ENCODE results near the gene PPP1R37. TPM values are rescaled to one million over a fixed set of nuclear protein-coding genes. Genes with fewer than 3 reads are reported as not detected.

The PPP1R37 gene
- total RNA-seq, 3 donors from 2014 or later (not counting 1 experiment from before 2014, with no cell fraction given) = 23.8 to 29.3 (median 25.0) TPM

DNA sequence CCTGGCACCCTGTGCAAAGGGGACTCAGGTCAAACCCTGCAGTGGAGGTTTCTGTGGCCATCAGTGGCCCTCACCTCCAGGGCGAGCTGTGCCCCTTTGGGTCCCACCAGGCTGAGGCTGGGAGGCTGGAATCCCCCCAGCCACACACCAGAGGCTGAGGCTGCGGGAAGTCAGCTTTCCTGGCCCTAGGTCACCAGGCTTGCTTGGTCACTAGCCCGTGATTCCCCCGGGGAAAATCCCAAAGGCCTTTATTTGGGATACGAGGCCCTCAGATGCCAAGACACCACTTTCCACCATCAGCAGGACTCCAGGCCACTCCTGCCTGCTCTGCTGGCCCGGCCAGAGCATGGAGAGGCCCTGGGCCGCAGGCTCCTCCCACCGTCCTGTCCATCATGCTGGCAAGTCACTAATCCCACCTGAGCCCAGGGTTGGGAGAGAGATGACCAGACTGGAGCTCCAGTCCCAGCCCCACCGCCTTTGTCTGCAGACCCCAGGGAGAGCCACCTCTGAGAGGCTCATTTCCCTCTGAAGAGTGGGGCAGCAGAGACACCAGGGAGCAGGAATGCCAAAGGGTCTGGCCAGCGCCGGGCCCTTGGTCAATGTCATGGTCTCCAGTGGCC is 63.1 kb downstream of the PPP1R37 start:
- DNase-seq (no peak), ATAC-seq (no peak)
- Mint-ChIP-seq H3K27me3 (ENCODE audit: low read depth in 2 of 2) (peaks cover 5 to 30% of the 10 kb centered on the region in 2 donors), H3K27ac (no peak overlapping the region), H3K9me3 (no peaks in the 10 kb centered on the region), H3K4me1 (peaks cover 14 to 24% of the 10 kb centered on the region in 2 donors), H3K4me3 (no peak overlapping the region), H3K36me3 (no peaks in the 10 kb centered on the region)
- peaks cover 30% of the 10 kb centered on the region for H3K4me1 ChIP-seq (ENCODE audit: control insufficient read depth, insufficient read depth, low read length)
- TF ChIP-seq, protein P1, sequence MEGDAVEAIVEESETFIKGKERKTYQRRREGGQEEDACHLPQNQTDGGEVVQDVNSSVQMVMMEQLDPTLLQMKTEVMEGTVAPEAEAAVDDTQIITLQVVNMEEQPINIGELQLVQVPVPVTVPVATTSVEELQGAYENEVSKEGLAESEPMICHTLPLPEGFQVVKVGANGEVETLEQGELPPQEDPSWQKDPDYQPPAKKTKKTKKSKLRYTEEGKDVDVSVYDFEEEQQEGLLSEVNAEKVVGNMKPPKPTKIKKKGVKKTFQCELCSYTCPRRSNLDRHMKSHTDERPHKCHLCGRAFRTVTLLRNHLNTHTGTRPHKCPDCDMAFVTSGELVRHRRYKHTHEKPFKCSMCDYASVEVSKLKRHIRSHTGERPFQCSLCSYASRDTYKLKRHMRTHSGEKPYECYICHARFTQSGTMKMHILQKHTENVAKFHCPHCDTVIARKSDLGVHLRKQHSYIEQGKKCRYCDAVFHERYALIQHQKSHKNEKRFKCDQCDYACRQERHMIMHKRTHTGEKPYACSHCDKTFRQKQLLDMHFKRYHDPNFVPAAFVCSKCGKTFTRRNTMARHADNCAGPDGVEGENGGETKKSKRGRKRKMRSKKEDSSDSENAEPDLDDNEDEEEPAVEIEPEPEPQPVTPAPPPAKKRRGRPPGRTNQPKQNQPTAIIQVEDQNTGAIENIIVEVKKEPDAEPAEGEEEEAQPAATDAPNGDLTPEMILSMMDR (IDR thresholded peaks at IDR 0.05) = no peak
- H3K27me3 ChIP-seq (ENCODE audit: control insufficient read depth, insufficient read depth, low read length) = peaks cover 6% of the 10 kb centered on the region
- no peak overlapping the region for H3K27ac ChIP-seq (ENCODE audit: low read length)
- intact Hi-C loops (cut with micrococcal nuclease) = no loop called here
- no peak overlapping the region for H3K4me3 ChIP-seq (ENCODE audit: low read length)
- H3K9me3 ChIP-seq (ENCODE audit: control insufficient read depth, insufficient read depth, low read length) = no peaks in the 10 kb centered on the region
- H3K36me3 ChIP-seq (ENCODE audit: control insufficient read depth, insufficient read depth, low read length) = no peaks in the 10 kb centered on the region
- WGBS (ENCODE audit: insufficient coverage) = 92% methylated on average over 11 of the region's 11 CpGs

DNA sequence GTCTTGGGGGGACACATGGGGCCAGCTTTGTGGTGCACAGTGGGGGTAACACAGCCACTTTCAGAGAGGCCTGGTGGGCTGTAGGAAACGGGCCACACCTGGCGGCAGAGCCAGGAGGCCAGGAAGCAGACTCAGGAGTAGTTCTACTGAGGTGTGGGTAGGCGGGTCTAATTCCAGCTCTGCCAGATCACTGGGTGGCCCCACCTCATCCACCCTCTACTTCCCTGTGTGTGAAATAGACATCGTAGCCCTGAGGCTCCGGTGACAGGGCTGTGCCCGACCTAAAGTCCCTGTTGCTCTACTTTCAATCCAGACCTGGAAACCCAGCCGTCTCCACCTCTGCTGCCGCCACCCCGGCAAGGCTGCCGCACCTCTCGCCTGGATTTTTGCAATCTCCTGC is 63.8 kb downstream of the PPP1R37 start:
- Mint-ChIP-seq H3K27me3 (ENCODE audit: low read depth in 2 of 2) (peaks cover 5 to 30% of the 10 kb centered on the region in 2 donors), H3K4me3 (no peak overlapping the region), H3K4me1 (peaks cover 14 to 21% of the 10 kb centered on the region in 2 donors), H3K9me3 (no peaks in the 10 kb centered on the region), H3K36me3 (no peaks in the 10 kb centered on the region), H3K27ac (no peak overlapping the region)
- DNase-seq (no peak), ATAC-seq (no peak)
- intact Hi-C loops (cut with micrococcal nuclease) = no loop called here
- TF ChIP-seq, protein P1 (IDR thresholded peaks at IDR 0.05) = no peak
- H3K36me3 ChIP-seq (ENCODE audit: control insufficient read depth, insufficient read depth, low read length) = no peaks in the 10 kb centered on the region
- no peaks in the 10 kb centered on the region for H3K9me3 ChIP-seq (ENCODE audit: control insufficient read depth, insufficient read depth, low read length)
- no peak overlapping the region for H3K4me3 ChIP-seq (ENCODE audit: low read length)
- H3K4me1 ChIP-seq (ENCODE audit: control insufficient read depth, insufficient read depth, low read length) = peaks cover 27% of the 10 kb centered on the region
- H3K27me3 ChIP-seq (ENCODE audit: control insufficient read depth, insufficient read depth, low read length) = peaks cover 1% of the 10 kb centered on the region
- no peak overlapping the region for H3K27ac ChIP-seq (ENCODE audit: low read length)
- 87% methylated on average over 10 of the region's 11 CpGs for WGBS (ENCODE audit: insufficient coverage)

DNA sequence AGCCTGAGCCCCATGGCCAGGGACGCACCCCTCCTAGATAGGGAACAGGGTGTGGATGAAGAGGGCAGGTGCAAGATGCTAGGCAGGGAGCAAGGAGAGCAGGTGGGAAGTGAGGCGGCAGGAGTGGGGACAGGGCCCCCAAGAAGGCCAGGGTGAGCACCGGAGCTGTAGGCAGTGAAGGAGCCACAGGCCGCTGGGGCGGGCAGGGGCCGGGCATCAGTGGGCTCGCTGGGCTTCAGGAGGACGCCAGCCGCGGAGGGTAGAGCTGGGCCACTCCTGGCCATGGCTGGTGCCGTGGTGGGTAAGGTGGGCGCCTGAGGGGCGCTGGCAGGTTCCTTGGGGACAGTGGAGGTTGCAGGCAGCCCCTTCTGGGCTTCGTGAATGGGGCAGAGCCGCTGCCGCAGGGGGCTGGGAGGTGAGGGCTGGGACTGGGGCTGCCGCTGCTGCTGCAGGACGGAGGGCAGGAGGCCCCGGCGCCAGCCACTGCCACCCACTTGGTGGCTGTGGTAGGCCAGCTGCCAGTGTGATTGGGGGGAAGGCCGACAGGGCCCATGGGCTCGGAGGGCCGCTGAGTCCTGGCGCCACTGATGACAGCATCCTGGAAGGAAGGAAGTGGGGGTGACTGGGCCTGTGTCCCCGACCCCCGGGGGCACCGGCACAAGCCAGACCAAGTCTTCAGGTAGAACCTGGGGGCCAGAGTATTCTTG is 65.7 kb downstream of the PPP1R37 start:
- 53% methylated on average over 27 of the region's 27 CpGs for WGBS (ENCODE audit: insufficient coverage)
- Mint-ChIP-seq H3K4me3 (no peak overlapping the region), H3K4me1 (peaks cover 5 to 8% of the 10 kb centered on the region in 2 donors), H3K36me3 (no peaks in the 10 kb centered on the region), H3K9me3 (no peaks in the 10 kb centered on the region), H3K27me3 (ENCODE audit: low read depth in 2 of 2) (peaks cover 5 to 30% of the 10 kb centered on the region in 2 donors), H3K27ac (peak overlapping the region in 1 of 2 donors; percentile 24)
- H3K36me3 ChIP-seq (ENCODE audit: control insufficient read depth, insufficient read depth, low read length) = no peaks in the 10 kb centered on the region
- H3K27me3 ChIP-seq (ENCODE audit: control insufficient read depth, insufficient read depth, low read length) = no peaks in the 10 kb centered on the region
- no peak overlapping the region for H3K27ac ChIP-seq (ENCODE audit: low read length)
- peaks cover 8% of the 10 kb centered on the region for H3K4me1 ChIP-seq (ENCODE audit: control insufficient read depth, insufficient read depth, low read length)
- no peak for ATAC-seq
- TF ChIP-seq, protein P1 (IDR thresholded peaks at IDR 0.05) = no peak
- intact Hi-C loops (cut with micrococcal nuclease) = no loop called here
- no peak for DNase-seq
- no peak overlapping the region for H3K4me3 ChIP-seq (ENCODE audit: low read length)
- H3K9me3 ChIP-seq (ENCODE audit: control insufficient read depth, insufficient read depth, low read length) = no peaks in the 10 kb centered on the region

All from natural killer cell (primary cell).